Urinary bladder (tissue), 2 donors: ENCODE results near the gene F2RL2. TPM values are rescaled to one million over a fixed set of nuclear protein-coding genes. Genes with fewer than 3 reads are reported as not detected.

Experiments
- polyA plus RNA-seq: library from polyadenylated mRNA; stranded (reverse); fragments of 200-250 nt; gene quantifications from one replicate; pipeline ENCODE4 v1.2.3, GENCODE V29; 2013
- total RNA-seq: library from RNA; depleted of rRNA; stranded (reverse); fragments of >200 nt; gene quantifications from one replicate; pipeline ENCODE4 v1.2.3, GENCODE V29; 2014
- donor health status: healthy.

The F2RL2 gene
- total and polyA plus RNA-seq, 2 donors = 1.1 to 2.1 TPM

Other genes with a start within 250 kb of the F2RL2 start
- 29.6 TPM for gene IQGAP2, start 220.1 kb downstream of the F2RL2 start, total RNA-seq
- 4.5 TPM for gene IQGAP2, start 220.1 kb downstream of the F2RL2 start, polyA plus RNA-seq
- gene F2R, start 92.7 kb upstream of the F2RL2 start, total RNA-seq = 37.9 TPM
- gene F2R, start 92.7 kb upstream of the F2RL2 start, polyA plus RNA-seq = 15.0 TPM
- 8.2 TPM for gene F2RL1, start 195.6 kb upstream of the F2RL2 start, total RNA-seq
- 4.2 TPM for gene F2RL1, start 195.6 kb upstream of the F2RL2 start, polyA plus RNA-seq
- gene S100Z, start 226.6 kb upstream of the F2RL2 start, total RNA-seq = 0.32 TPM
- gene S100Z, start 226.6 kb upstream of the F2RL2 start, polyA plus RNA-seq = not detected